ELF-1 (cell line): ENCODE results near the gene BPHL.
A peak's percentile ranks its signal among the peaks of the same experiment; 100 is the strongest.
"Not testable (repeated sequence)": the region's sequence is repeated elsewhere in the genome, so short reads cannot be mapped to it uniquely, and the experiment has no call there.

ENCODE experiments used
- DNase-seq: peaks from one replicate; pipeline ENCODE4 v3.0.0-alpha.2; 2016; ENCODE audit warnings: low read depth, low spot score

BPHL gene

DNA sequence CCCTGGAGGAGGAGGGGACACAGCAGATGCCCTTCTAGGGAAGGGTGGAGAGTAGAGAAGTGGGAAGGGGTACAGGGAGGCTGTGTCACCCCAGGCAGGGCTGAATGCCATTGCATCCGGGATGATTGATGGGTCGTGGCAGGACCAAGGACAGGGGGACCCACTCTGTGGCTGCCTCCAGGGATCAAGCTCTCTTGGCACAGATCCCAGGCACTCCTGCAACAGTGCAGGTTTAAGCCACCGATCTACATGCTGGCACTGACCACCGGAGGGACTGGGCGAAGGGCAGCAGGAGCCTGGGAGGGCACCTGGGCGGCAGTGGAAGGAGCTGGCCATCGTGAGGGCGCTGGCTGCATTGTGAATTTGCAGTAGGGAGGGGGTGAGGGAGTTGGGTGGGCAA, 61.4 kb downstream of the BPHL start:
- DNase-seq = not testable (repeated sequence)

DNA sequence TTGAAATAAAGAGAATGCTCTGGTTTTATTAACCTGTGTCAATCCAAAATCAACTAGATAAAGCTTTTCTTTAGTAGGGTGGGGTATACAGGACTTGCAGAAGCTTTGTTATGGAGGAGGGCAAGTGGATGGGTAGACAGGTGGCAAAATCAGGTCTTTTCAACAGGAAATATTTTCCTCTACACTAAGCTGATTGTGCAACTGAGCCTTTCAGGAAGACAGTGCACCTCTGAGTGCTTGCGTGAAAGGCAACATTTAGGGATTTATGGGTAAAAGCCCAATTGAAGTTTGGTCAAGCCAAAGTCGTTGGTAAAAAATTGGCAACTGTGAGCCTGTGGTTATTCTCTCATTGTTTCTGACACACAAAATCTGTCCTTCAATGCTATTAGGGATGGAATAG, 62.6 kb downstream of the BPHL start:
- DNase-seq = no peak

DNA sequence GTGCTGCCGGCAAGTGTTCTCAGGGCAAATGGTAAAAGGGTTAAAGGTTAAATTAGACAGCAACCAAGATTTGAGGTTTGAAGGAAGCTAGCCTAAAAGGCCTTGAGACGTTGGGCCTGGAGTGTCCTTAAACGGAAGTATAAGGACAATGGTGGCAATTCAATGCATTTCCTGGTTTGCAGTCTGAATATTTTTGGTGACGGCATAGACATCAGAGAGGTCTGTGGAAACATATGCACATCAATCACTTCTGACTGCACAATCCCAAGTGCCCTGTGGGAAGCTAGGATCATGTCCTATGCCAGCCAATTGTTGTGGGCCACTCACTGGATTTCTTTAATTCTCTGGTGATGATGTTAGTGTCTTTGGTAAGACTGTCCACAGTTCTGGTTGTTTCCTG, 64.6 kb downstream of the BPHL start:
- no peak for DNase-seq

DNA sequence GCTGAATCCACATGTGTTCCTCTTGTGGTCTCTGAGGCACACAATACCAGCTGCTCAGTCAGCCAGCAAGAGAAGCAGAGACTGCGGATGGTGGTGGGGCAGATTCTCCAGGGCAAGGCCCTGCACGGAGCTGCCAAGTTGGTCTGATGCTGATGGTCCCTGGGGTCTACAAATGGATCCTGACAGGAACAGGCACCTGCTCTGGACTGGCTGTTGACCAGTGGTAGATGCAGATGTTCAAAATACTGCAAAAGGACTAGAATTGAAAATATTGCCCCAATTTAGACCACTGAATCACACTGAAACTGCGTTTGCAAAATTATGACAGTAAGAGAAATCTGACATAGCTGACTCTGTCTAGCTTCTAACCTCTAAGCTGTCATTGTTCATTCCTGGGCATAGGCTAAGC, 68.5 kb downstream of the BPHL start:
- DNase-seq = no peak

DNA sequence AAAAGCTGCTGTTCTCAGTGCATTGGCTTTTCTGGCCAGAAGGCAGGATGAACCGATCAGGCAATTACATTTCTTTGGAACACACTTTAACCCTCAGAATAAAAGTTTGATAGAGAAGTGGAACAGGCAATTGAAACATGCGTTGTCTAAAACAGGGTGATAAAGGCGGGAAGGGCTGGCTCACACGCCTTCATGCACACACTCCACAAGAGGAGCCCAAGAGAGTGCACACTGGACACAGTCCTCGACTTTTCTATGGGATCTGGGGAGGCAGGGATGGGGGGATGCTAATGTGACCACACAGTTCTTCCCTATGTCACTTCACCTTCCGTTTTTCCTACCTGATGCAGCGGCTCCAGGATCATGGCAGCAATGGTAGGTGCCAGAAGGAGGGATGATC, 69.8 kb downstream of the BPHL start:
- no peak for DNase-seq

DNA sequence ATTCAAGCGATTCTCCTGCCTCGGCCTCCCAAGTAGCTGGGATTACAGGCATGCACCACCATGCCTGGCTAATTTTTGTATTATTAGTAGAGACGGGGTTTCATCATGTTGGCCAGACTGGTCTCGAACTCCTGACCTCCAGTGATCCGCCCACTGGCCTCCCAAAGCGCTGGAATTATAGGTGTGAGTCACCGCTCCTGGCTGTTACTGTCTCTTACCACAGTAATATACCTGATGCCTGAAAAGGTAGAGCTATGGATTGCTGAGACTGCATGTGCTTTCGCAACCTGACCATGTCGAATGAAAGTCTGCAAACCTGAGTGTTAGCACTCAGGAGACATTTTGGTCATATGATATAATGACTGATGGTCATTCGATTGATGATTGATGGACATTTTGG, 70.7 kb downstream of the BPHL start:
- not testable (repeated sequence) for DNase-seq

DNA sequence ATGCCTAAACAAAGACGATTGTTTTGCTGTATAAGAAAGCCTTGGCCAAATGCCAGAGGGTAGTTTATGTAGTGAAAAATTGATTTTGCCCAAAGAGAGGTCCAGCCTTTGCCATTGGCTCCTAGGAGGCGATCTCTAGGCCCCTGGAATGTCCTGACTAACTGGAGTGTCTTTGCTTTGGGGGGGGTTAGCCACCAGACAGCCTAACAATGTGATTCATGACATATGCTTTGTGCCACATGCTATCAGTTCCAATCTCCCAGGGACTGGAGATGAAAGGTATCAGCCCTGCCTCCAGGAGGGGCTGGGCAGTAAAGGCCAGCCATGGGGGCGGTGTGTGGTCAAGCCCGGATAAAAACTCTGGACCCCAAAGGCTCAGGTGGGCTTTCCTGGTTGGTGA, 71.5 kb downstream of the BPHL start:
- DNase-seq = no peak

DNA sequence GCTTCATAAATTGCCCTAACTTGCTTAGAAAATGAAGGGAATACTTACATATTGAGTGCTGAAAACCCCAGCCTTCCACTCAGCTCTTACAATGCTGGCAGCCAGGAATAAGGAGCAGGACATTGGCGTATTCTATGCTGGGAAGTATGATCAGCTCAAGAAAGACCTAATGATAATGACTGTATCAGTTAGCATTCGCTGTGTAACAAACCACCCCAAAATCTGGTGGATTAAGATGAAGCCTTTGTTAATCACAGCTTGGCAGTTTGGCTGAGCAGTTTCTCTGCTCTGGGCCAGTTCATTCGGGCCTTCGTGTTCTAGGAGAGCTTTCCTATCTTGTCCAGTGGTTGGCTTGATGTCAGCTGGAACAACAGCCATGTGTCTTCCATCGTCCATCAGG, 72.3 kb downstream of the BPHL start:
- no peak for DNase-seq

DNA sequence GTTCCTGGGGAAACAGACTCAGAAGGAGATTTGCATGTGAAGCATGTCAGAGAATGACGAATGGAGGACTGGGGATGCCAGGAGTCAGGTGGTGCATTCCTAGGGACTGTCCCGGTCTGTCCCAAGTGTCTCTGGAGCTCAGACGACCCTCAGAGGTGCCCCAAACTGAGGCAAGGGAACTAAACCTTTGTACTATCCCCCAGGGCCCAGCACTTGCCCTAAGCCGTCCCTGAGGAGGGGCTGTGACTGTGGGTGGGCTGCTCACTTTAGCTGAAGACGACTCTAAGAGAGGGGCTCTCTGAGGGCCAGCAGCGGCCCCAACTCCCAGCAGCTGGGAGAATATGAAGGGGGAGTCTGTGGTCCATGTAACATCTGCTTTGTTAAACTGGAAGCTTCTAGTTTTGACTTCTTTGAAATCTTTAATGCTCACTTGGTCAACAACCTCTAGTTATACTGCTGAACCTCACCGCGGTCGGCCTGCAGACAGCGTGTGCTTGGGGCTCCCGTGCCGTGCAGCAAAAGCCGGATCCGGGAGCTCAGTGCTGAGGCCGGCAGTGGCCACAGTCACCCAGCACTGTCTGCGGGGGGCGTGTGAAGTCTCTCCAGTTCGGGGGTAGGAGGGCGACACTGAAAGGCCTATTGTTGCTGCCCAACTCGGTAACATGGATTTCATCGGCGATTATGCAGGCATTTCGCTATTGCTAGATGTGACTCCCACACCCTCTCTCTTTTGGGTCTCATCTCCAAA, 74.8 kb downstream of the BPHL start:
- DNase-seq = peak; percentile 25

DNA sequence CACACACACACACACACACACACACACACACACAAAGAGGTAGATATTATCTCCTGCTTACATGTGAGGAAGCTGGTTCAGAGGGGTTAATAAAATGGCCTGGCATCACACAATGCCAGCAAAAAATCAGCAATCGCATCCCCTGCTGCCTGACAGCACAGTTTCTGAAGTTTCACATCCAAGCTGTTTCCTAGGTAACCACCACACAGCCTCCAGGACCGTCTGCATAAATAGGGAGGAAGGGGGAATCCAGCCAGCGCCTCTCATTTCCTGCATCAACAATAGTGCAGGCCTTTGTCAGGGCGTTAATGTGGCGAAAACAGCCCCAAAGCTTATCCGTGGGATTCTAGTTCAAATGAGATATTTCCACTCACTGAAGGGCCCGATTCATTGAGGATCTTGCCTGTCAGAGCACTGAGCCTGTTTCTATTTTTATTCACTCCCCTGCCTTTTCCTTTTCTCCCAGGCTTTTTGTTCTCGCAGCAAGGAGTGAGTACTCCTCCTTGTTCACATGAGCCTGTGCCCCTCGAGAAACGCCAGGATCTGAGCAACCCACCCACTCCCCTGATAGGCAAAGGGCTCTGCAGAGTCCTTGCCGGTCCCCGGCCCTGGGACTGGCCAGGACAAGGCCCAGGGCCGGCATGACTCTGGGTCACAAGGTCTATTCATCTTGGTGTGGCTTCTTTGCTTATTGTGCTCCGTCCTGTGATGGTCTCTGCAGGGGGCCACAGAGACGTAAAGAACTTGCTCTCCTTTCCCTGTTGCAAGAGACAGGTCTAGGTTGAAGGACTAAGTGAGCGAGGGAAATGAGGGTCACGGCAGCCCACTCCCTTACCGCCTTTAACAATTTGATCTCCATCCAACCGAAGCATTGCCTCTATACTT, 76.3 kb downstream of the BPHL start:
- peak; percentile 57 for DNase-seq

DNA sequence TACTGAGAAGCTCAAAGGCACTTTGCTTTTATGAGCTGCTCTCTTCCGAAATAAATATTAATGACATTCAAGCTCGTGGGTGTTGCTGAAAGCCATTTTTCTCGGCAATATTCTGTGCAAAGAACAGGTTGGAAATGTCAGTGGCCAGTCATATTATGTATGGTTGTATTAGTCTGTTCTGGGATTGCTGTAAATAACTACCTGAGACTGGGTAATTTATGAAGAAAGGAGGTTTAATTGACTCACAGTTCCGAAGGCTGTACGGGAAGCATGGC, 76.8 kb downstream of the BPHL start:
- DNase-seq = no peak

DNA sequence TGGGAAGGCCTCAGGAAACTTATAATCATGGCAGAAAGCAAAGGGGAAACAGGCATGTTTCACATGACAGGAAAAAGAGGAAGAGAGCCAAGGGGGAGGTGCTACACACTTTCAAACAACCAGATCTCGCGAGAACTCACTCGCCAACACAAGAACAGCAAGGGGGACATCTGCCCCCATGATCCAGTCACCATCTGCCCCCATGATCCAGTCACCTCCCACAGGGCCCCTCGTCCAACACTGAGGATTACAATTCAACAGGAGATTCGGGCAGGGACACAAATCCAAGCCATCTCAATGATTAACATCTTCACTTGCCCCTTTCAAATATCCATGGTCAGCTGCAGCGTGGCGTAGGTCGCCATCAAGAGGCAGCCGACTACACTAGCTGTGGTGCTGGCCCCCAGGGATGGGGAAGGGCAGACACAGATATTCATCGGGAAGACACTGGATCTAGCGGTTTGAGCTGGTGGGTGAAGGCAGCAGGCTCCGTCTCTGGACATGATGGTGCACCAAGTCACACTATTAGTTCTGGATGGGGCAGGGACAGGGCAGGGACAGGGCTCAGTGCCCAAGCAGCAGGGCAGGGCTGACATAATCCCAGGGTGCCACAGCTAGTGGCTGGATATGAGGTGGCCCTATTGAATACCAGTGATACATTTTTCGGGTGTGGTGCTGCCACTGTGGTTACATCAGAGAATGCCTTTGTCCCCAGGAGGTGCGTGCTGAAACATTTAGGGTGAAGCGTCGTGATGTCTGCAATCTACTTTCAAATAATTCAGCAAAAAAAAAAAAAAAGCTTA, 77.4 kb downstream of the BPHL start:
- DNase-seq = peak; percentile 71

DNA sequence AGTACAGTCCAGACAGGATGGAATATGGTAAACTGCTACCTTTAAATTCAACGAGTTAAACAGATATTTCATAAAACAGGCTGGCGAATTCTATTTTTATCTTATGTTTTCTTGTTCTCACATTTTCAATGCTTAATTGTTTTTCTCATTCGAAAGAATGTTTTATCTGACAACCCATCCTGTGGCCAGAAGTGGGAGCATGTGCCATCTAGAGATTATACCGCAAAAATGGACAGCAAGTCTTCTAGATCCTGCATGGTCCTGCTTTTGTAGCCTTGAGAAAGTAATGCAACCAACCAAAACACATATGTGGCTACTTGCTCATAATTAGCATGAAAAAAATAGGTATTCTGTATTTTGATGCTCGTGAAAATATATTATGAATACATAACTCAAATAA, 78.3 kb downstream of the BPHL start:
- no peak for DNase-seq

DNA sequence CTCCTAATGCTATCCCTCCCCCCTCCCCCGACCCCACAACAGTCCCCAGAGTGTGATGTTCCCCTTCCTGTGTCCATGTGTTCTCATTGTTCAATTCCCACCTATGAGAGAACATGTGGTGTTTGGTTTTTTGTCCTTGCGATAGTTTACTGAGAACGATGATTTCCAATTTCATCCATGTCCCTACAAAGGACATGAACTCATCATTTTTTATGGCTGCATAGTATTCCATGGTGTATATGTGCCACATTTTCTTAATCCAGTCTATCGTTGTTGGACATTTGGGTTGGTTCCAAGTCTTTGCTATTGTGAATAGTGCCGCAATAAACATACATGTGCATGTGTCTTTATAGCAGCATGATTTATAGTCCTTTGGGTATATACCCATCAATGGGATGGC, 79.2 kb downstream of the BPHL start:
- not testable (repeated sequence) for DNase-seq

DNA sequence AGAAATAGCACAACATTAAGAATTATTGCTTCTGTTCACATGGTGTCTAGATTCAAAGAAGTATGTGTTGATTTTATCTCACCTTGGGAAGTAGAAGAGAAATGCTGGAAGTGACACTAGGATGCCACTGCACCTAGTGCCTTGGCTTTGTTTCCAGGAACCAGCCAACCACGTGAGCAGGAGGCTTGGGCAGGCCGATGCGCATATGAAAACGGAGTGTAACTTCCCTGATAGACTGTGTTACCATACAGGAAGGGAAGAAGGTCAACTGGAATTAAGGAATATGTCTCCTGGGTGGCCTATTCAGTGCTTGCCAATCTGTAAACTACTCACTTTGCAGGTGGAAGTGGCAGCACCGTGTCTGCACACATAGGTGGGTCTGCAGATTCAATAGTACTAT, 80.9 kb downstream of the BPHL start:
- DNase-seq = no peak

DNA sequence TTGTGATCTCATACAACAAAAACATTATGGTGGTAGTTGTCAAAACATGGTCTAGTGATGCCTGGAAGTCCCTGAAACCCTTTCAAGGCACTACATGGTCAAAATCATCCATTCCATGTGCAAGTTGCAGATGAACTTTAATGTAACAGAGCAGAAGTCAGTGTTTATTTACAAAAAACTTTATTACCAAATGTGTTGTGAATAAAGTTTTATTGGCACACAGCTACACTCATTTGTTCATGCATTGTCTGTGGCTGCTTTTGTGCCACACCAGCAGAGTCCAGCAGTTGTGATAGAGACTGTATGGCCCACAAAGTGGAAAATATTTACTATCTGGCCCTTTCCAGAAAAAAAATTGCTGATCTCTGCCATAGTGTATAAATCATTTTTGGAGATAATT, 82.2 kb downstream of the BPHL start:
- no peak for DNase-seq

DNA sequence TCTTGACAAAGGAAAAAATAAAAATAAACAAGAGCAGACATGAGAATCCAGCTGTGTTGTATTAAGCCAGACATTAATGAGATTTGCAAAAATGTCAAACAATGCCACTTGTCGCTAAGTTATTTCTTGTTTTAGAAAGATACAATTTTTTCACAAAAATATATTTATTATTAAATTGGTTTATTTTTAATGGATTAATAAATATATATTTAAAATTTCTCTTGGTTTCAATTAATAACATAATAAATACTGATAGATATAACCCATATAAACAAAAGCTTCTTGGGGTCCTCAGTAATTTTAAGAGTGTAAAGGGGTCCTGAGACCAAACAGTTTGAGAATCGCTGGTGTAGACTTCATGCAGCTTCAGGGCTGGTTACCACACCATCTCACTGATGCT, 82.9 kb downstream of the BPHL start:
- no peak for DNase-seq
